GM12892 (cell line): ENCODE results near the gene TMEM184A.

Experiments
- POLR2A ChIP-seq: IDR thresholded peaks from 2 replicates; pipeline ENCODE4 v1.6.1; 2011; ENCODE audit warnings: low read depth, low read length, control low read depth
- POLR2AphosphoS5 ChIP-seq: IDR thresholded peaks from 2 replicates; pipeline ENCODE4 v1.6.1; 2011; ENCODE audit warnings: low read depth, low read length, control low read depth

- TF ChIP-seq POLR2AphosphoS5 (no peak), POLR2A (no peak)
Measured at GRCh38 chr7:1559626-1560590, 3.9 kb upstream of the TMEM184A start.
